ENCODE results near the gene LDLRAP1.

DNA sequence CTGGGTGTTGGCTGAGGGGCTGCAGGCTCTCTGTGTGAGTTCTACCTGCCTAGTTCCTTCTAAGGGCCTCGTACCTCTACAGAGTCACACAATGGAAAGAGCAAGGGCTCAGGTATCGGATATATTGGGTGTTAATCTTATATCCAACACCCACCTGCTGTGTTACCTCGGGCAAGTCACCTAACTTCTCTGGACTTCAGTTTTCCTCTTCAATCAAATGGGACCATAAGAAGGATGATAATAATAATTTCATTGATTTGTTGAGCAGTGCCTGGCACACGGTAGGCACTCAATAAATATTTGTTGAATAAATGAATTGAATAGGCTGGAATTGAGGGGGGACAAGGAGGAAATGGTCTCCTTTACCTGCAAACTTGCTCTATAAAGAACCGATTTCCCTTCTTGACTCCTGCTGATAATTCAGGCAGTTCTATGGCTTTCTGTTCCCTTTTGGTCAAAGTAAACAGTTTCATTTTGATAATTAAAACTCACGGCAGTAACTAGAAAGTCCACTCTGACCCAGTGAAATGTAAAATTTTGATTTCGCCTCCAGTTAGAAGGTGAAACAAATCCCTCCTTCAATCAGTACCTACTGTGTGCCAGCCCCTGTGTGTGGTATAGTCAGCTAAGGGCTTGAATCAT is 56.7 kb downstream of the LDLRAP1 start:
- TF ChIP-seq CTCF (IDR thresholded peaks at IDR 0.05) (no peak), ZFX (IDR thresholded peaks at IDR 0.05; ENCODE audit: borderline replicate concordance) (no peak)
